Measurements from ENCODE around the gene CARD9.

Gene CARD9

DNA sequence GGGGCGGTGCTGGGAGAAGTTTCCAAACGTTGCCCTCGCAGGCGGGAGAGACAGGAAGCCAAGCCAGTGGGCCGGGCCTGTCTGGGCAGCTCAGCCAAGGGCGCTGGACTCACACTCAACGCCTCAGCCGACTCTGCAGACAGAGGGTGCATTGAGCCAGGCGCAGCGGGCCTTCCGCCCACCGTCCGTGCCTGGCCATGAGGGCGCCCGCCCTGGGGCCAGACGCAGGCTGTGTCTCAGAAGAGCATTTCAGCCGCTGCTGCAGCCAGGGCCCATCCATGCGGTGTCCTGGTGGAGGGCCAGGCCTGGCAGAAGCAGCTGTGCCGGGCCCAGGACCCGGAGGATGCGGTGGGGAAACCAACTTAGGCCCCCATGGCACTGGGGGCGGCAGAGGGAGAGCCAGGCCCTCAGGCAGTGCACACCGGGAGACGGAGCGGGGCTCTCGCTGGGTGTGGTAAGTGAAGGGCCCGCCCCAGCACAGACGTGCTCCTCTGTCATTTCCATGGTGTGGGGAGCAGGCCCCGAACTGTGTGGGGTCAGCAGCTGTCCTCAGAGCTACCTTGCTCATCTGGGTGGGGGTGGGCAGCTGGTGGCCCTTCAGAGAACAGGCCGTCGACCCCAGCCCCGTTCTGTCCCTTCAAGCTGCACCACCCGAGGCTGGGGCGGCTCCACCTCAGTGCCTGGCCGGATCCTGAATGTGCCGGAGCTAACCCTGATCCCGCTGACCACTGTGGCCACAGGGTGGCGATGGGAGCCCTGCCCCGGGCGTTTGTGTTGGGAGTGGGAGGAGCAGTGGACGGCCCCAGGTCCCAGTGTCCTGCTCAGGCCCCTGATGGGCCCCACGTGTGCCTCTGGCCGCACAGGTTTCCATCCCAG, 27.9 kb downstream of the CARD9 start:
- Histone ChIP-seq H3K27ac (no peak overlapping the region), H3K36me3 (no peaks in the 10 kb centered on the region), H3K9me3 (no peaks in the 10 kb centered on the region), H3K27me3 (no peaks in the 10 kb centered on the region), H3K4me1 (ENCODE audit: control insufficient read depth in 1 of 2, insufficient read depth in 1 of 2, low read depth in 1 of 2, low read length in 1 of 2) (peaks cover 3 to 11% of the 10 kb centered on the region in 2 experiments), H3K4me3 (ENCODE audit: low read depth in 1 of 2, low read length in 1 of 2) (no peak overlapping the region)
- TF ChIP-seq, protein P1, sequence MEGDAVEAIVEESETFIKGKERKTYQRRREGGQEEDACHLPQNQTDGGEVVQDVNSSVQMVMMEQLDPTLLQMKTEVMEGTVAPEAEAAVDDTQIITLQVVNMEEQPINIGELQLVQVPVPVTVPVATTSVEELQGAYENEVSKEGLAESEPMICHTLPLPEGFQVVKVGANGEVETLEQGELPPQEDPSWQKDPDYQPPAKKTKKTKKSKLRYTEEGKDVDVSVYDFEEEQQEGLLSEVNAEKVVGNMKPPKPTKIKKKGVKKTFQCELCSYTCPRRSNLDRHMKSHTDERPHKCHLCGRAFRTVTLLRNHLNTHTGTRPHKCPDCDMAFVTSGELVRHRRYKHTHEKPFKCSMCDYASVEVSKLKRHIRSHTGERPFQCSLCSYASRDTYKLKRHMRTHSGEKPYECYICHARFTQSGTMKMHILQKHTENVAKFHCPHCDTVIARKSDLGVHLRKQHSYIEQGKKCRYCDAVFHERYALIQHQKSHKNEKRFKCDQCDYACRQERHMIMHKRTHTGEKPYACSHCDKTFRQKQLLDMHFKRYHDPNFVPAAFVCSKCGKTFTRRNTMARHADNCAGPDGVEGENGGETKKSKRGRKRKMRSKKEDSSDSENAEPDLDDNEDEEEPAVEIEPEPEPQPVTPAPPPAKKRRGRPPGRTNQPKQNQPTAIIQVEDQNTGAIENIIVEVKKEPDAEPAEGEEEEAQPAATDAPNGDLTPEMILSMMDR (IDR thresholded peaks at IDR 0.05): no peak

DNA sequence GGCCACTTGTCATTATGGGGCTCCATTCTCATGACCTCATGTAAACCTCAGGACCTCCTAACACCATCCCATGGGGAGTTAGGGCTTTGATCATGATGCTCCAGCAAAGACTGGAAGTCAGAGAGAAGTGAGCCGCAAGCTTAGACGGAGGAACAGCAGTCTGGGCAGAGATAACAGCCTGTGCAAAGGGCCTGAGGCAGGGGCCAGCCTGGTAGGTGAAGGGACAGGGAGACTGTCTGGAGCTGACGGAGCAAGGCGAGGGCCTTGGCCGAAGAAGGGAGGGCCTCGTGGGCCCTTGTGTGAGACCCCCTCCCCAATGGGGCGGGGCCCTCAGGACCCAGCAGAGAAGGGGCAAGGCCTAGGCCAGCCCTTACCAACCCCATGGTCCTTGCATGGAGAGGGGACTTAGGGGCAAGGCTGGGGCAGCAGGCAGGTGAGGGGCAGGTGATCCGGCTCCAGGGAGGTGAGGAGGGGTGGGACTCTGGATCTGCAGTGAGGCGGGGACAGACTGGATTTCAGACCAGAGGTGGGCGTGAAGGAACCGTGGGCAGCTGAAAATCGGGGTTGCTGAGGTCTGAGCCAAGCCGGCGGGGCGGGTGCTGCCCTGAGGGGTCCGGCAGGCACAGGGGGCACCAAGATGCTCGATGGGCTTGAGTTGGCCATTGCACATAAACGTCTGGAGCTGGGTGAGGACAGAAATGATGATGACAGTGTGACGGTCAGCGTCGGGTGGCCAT, 28.8 kb downstream of the CARD9 start:
- Histone ChIP-seq H3K4me1 (ENCODE audit: control insufficient read depth in 1 of 2, insufficient read depth in 1 of 2, low read depth in 1 of 2, low read length in 1 of 2) (peaks cover 3 to 11% of the 10 kb centered on the region in 2 experiments), H3K36me3 (no peaks in the 10 kb centered on the region), H3K27ac (no peak overlapping the region), H3K27me3 (no peaks in the 10 kb centered on the region), H3K9me3 (no peaks in the 10 kb centered on the region), H3K4me3 (ENCODE audit: low read depth in 1 of 2, low read length in 1 of 2) (no peak overlapping the region)
- TF ChIP-seq, protein P1 (IDR thresholded peaks at IDR 0.05): no peak

DNA sequence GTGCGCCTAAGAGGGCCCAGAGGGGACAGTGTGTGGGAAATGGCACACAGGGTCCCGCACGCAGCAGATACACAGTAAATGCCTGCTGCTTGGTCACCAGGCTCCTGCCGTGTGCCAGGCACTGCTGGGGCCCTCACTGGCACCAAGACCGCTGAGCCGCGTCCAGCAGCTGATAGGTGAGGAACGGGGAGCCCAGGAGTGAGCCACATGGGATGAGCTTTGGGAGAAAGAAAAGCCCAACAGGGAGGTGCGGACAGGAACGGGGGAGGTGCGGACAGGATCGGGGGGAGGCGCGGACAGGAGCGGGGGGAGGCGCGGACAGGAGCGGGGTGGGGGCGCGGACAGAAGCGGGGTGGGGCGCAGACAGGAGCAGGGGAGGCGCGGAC, 29.6 kb downstream of the CARD9 start:
- Histone ChIP-seq H3K4me3 (ENCODE audit: low read depth in 1 of 2, low read length in 1 of 2) (no peak overlapping the region), H3K9me3 (no peaks in the 10 kb centered on the region), H3K27ac (no peak overlapping the region), H3K27me3 (no peaks in the 10 kb centered on the region), H3K36me3 (no peaks in the 10 kb centered on the region), H3K4me1 (ENCODE audit: control insufficient read depth in 1 of 2, insufficient read depth in 1 of 2, low read depth in 1 of 2, low read length in 1 of 2) (peaks cover 3 to 11% of the 10 kb centered on the region in 2 experiments)
- TF ChIP-seq, protein P1 (IDR thresholded peaks at IDR 0.05): no peak

- TF ChIP-seq, protein P1 (IDR thresholded peaks at IDR 0.05): no peak
- no peaks in the 10 kb centered on the region for H3K36me3 ChIP-seq
- H3K9me3 ChIP-seq: no peaks in the 10 kb centered on the region
- H3K4me3 ChIP-seq (ENCODE audit: low read depth in 1 of 2, low read length in 1 of 2): peak overlapping the region in 1 of 2 experiments; percentile 64
- H3K4me1 ChIP-seq (ENCODE audit: control insufficient read depth in 1 of 2, insufficient read depth in 1 of 2, low read depth in 1 of 2, low read length in 1 of 2): peaks cover 3 to 11% of the 10 kb centered on the region in 2 experiments
- no peak overlapping the region for H3K27ac ChIP-seq
- no peaks in the 10 kb centered on the region for H3K27me3 ChIP-seq
Measured at GRCh38 chr9:136343121-136343883, 30.2 kb downstream of the CARD9 start.
